ENCODE data around the gene PRSS1. TPM values are rescaled to one million over a fixed set of nuclear protein-coding genes. Genes with fewer than 3 reads are reported as not detected.

Gene PRSS1
- total RNA-seq, 1 experiment from 2014 or later = not detected

DNA sequence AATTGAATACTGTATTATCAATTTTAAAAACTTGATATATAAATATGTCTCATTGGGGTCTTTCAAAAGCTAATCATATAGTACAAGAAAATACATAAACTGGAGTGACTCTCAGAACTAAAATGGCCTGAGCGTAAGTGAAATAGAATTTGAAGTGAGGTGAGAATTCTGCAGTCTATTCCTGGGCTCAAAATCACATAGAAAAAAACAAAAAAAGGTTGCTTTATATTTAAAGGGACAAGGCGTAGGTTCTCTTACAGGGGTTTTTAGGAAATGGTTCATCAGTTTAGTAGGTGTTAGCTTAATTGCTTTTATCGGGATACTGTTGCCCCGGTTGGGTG lies 36.7 kb upstream of the PRSS1 start:
- CTCF ChIA-PET = no interaction called here
- no peaks in the 10 kb centered on the region for H3K9me3 ChIP-seq (ENCODE audit: low read depth, low read length, poor library complexity, severe bottlenecking)
- no peak overlapping the region for H3K4me3 ChIP-seq (ENCODE audit: low read depth, low read length, poor library complexity, severe bottlenecking)
- intact Hi-C loops (cut with micrococcal nuclease; ENCODE audit: unreplicated experiment) = no loop called here
- no peak overlapping the region for H3K27ac ChIP-seq (ENCODE audit: low read depth, low read length, poor library complexity, severe bottlenecking)
- peaks cover 16% of the 10 kb centered on the region for H3K27me3 ChIP-seq (replicated peaks; ENCODE audit: insufficient read depth, low read depth, low read length, poor library complexity)
- H3K36me3 ChIP-seq (ENCODE audit: insufficient read depth, low read length, poor library complexity, severe bottlenecking) = no peaks in the 10 kb centered on the region
- H3K4me1 ChIP-seq (ENCODE audit: insufficient read depth, low read length, poor library complexity, severe bottlenecking) = no peaks in the 10 kb centered on the region
- DNase-seq (ENCODE audit: low spot score) = no peak
- no peak for TF ChIP-seq EZH2 (IDR thresholded peaks at IDR 0.05; ENCODE audit: borderline replicate concordance, low read depth, low read length, poor library complexity, severe bottlenecking)
- TF ChIP-seq, protein P1, sequence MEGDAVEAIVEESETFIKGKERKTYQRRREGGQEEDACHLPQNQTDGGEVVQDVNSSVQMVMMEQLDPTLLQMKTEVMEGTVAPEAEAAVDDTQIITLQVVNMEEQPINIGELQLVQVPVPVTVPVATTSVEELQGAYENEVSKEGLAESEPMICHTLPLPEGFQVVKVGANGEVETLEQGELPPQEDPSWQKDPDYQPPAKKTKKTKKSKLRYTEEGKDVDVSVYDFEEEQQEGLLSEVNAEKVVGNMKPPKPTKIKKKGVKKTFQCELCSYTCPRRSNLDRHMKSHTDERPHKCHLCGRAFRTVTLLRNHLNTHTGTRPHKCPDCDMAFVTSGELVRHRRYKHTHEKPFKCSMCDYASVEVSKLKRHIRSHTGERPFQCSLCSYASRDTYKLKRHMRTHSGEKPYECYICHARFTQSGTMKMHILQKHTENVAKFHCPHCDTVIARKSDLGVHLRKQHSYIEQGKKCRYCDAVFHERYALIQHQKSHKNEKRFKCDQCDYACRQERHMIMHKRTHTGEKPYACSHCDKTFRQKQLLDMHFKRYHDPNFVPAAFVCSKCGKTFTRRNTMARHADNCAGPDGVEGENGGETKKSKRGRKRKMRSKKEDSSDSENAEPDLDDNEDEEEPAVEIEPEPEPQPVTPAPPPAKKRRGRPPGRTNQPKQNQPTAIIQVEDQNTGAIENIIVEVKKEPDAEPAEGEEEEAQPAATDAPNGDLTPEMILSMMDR (conservative IDR thresholded peaks at IDR 0.05; ENCODE audit: low read depth, low read length) = 0 out of 2 replicates have a peak, but pooled peaks have one; percentile 8
- no TSS peak for BruUV-seq (replicated peaks)
- POLR2A ChIA-PET (ENCODE audit: low non-redundant PET) = no interaction called here

DNA sequence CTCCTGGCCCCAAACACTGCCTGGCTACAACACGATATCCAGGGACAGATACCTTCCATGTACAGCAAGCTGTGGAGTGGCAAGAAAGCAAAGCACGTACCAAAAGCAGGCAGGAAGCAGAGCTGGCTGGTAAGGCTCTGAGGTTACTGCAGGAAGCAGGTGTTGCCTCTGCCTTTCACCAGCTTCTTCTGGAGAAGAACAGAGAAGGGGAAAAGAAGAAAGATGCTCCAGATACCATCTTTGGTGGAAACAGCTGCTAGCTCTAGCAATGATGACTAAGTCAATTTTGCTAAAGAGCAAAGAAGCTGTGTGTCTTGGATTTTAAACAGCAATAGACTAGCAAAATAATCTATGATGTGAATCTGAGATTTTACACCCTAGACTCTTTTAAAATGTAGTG lies 34.9 kb upstream of the PRSS1 start:
- Histone ChIP-seq H3K27me3 (replicated peaks; ENCODE audit: insufficient read depth, low read depth, low read length, poor library complexity) (peaks cover 8% of the 10 kb centered on the region), H3K4me1 (ENCODE audit: insufficient read depth, low read length, poor library complexity, severe bottlenecking) (no peaks in the 10 kb centered on the region), H3K9me3 (ENCODE audit: low read depth, low read length, poor library complexity, severe bottlenecking) (no peaks in the 10 kb centered on the region), H3K4me3 (ENCODE audit: low read depth, low read length, poor library complexity, severe bottlenecking) (no peak overlapping the region), H3K27ac (ENCODE audit: low read depth, low read length, poor library complexity, severe bottlenecking) (no peak overlapping the region), H3K36me3 (ENCODE audit: insufficient read depth, low read length, poor library complexity, severe bottlenecking) (no peaks in the 10 kb centered on the region)
- TF ChIP-seq, protein P1 (conservative IDR thresholded peaks at IDR 0.05; ENCODE audit: low read depth, low read length) = no peak
- no peak for TF ChIP-seq EZH2 (IDR thresholded peaks at IDR 0.05; ENCODE audit: borderline replicate concordance, low read depth, low read length, poor library complexity, severe bottlenecking)
- BruUV-seq (replicated peaks) = no TSS peak
- intact Hi-C loops (cut with micrococcal nuclease; ENCODE audit: unreplicated experiment) = no loop called here
- POLR2A ChIA-PET (ENCODE audit: low non-redundant PET) = no interaction called here
- DNase-seq (ENCODE audit: low spot score) = no peak
- CTCF ChIA-PET = no interaction called here

DNA sequence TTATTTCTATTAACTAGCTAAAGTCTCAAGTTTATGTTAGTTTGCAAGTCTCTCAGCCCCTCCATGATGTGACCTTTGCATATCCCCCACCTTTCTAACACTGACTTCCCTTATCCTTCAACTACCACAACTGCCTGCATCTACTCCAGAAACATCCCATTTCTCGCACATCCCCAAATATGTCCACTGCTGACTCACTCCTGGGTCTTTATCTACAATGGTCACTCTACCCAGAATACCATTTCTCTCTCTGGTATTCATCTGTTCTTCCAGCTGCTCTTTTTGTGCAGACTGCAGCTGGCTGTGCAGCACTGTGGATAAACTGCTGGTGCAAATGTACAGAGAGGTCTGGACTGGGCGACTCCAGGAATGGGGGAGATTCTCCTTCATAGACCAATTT lies 32.7 kb upstream of the PRSS1 start:
- POLR2A ChIA-PET (ENCODE audit: low non-redundant PET) = no interaction called here
- CTCF ChIA-PET = no interaction called here

More for the DNA sequence above, 32.7 kb upstream of the PRSS1 start:
- H3K27me3 ChIP-seq (replicated peaks; ENCODE audit: insufficient read depth, low read depth, low read length, poor library complexity) = peaks cover 14% of the 10 kb centered on the region
- TF ChIP-seq, protein P1 (conservative IDR thresholded peaks at IDR 0.05; ENCODE audit: low read depth, low read length) = no peak
- no peak for TF ChIP-seq EZH2 (IDR thresholded peaks at IDR 0.05; ENCODE audit: borderline replicate concordance, low read depth, low read length, poor library complexity, severe bottlenecking)
- no peaks in the 10 kb centered on the region for H3K4me1 ChIP-seq (ENCODE audit: insufficient read depth, low read length, poor library complexity, severe bottlenecking)
- H3K27ac ChIP-seq (ENCODE audit: low read depth, low read length, poor library complexity, severe bottlenecking) = no peak overlapping the region
- H3K36me3 ChIP-seq (ENCODE audit: insufficient read depth, low read length, poor library complexity, severe bottlenecking) = no peaks in the 10 kb centered on the region
- no peak for DNase-seq (ENCODE audit: low spot score)
- no peaks in the 10 kb centered on the region for H3K9me3 ChIP-seq (ENCODE audit: low read depth, low read length, poor library complexity, severe bottlenecking)
- intact Hi-C loops (cut with micrococcal nuclease; ENCODE audit: unreplicated experiment) = no loop called here
- no TSS peak for BruUV-seq (replicated peaks)
- no peak overlapping the region for H3K4me3 ChIP-seq (ENCODE audit: low read depth, low read length, poor library complexity, severe bottlenecking)

Measured in A673 (cell line).